Ureter (tissue), 1 donor: Measurements from ENCODE around the gene ASB16. TPM values are rescaled to one million over a fixed set of nuclear protein-coding genes. Genes with fewer than 3 reads are reported as not detected.

Source experiments
- DNase-seq: peaks from one replicate; pipeline ENCODE4 v3.0.0-alpha.2; 2020; ENCODE audit warnings: low spot score
- total RNA-seq: library from RNA; stranded (reverse); gene quantifications from one replicate; pipeline ENCODE4 v1.2.4, GENCODE V29; 2023
- donor health status: DM: yes; HTN: yes; CAD: no.

Gene ASB16
- total RNA-seq, 1 donor from 2014 or later, result 0.36 TPM

DNA sequence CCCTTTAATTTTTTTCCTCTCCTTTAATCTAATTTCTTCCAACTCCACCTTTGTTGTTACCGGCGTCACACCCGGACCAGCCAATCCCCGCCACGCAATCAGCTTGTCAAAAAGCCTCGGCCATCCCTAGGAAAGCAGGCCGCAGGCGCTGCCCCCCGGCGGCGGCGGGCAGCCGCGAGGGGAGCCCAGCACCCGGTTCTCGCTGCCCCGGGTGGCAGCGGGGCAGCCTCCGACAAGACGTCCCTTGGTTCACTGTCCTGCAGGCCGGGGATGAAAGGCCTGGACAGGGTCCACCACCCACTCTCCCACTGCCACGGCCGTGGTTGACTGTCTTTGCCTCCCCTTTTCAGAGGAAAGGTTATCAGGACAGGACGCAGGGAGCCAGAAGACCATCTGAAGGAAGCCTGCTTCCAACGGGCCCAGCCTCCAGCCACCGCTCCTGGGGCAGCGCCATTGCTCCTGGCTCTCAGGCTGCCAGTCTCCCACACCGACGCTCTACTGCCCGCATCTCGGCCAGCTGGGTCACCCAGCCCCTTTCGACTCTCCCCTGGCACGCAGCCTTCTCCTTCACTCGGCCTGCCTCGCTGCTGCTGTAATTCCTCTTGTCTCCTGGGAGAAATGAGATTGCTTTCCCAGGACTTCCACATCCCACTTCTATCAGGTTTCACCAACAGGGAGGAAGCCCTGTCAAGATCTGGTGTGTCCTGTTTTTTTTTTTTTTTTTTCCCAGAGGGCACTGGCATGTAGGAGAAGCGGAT is 51.8 kb downstream of the ASB16 start:
- peak; percentile 86 for DNase-seq

- DNase-seq, result no peak
Observed at GRCh38 chr17:44223541-44224071, 53.1 kb downstream of the ASB16 start.

Other genes starting within 250 kb of the ASB16 start
- not detected for gene PPY, start 228.2 kb upstream of the ASB16 start, total RNA-seq
- gene PYY, start 216.8 kb upstream of the ASB16 start, total RNA-seq, result not detected
- 2.2 TPM for gene NAGS, start 166.1 kb upstream of the ASB16 start, total RNA-seq
- gene TMEM101, start 155.7 kb upstream of the ASB16 start, total RNA-seq, result 20.3 TPM
- gene LSM12, start 104.0 kb upstream of the ASB16 start, total RNA-seq, result 62.5 TPM
- gene G6PC3, start 100.0 kb upstream of the ASB16 start, total RNA-seq, result 76.2 TPM
- gene HDAC5, start 47.1 kb upstream of the ASB16 start, total RNA-seq, result 36.3 TPM
- 1.3 TPM for gene HROB, start 28.8 kb upstream of the ASB16 start, total RNA-seq
- 41.4 TPM for gene TMUB2, start 16.3 kb downstream of the ASB16 start, total RNA-seq
- 66.7 TPM for gene ATXN7L3, start 29.2 kb downstream of the ASB16 start, total RNA-seq
- gene UBTF, start 49.0 kb downstream of the ASB16 start, total RNA-seq, result 108 TPM
- gene SLC4A1, start 97.4 kb downstream of the ASB16 start, total RNA-seq, result 0.08 TPM
- gene RUNDC3A, start 137.9 kb downstream of the ASB16 start, total RNA-seq, result 1.3 TPM
- 135 TPM for gene SLC25A39, start 154.1 kb downstream of the ASB16 start, total RNA-seq
- gene GRN, start 174.6 kb downstream of the ASB16 start, total RNA-seq, result 341 TPM
- 0.78 TPM for gene FAM171A2, start 193.1 kb downstream of the ASB16 start, total RNA-seq
- 1.1 TPM for gene ITGA2B, start 218.9 kb downstream of the ASB16 start, total RNA-seq